GM12891 (cell line): ENCODE results near the gene ZNF136. TPM values are rescaled to one million over a fixed set of nuclear protein-coding genes. Genes with fewer than 3 reads are reported as not detected.

ENCODE experiments used
- DNase-seq: peaks from one replicate; pipeline ENCODE4 v3.0.0; 2011; ENCODE audit warnings: low spot score; ENCODE audit not compliant: insufficient read length
- FAIRE-seq: peaks from 2 replicates; lab custom pipeline; 2011; peaks lifted over from hg19 to GRCh38; lab: Jason Lieb, UNC
- PAX5 ChIP-seq: IDR thresholded peaks from 2 replicates; pipeline ENCODE4 v1.6.1; 2011; ENCODE audit warnings: low read length, moderate library complexity, mild to moderate bottlenecking; ENCODE audit not compliant: insufficient read depth, severe bottlenecking
- POLR2A ChIP-seq: IDR thresholded peaks from 2 replicates; pipeline ENCODE4 v1.6.1; 2011; ENCODE audit warnings: low read depth, low read length, control low read depth
- POLR2AphosphoS5 ChIP-seq: IDR thresholded peaks from 2 replicates; pipeline ENCODE4 v1.6.1; 2011; ENCODE audit warnings: low read depth, low read length, control low read depth
- POU2F2 ChIP-seq: IDR thresholded peaks from 2 replicates; pipeline ENCODE4 v1.6.1; 2011; ENCODE audit warnings: low read depth, mild to moderate bottlenecking, control low read depth, low read length, moderate library complexity
- SPI1 ChIP-seq: IDR thresholded peaks from 2 replicates; pipeline ENCODE4 v1.6.1; 2011; ENCODE audit warnings: low read depth, low read length, control low read depth
- TAF1 ChIP-seq: IDR thresholded peaks from 2 replicates; pipeline ENCODE4 v1.6.1; 2011; ENCODE audit warnings: low read depth, low read length, control low read depth
- polyA plus RNA-seq: library from polyadenylated mRNA; unstranded; fragments of >200 nt; gene quantifications from one replicate; pipeline ENCODE4 v1.2.1, GENCODE V29; 2012; ENCODE audit warnings: low read depth, missing spikeins, inconsistent platforms; ENCODE audit not compliant: missing spikeins

Gene ZNF136
- polyA plus RNA-seq = 3.1 TPM

DNA sequence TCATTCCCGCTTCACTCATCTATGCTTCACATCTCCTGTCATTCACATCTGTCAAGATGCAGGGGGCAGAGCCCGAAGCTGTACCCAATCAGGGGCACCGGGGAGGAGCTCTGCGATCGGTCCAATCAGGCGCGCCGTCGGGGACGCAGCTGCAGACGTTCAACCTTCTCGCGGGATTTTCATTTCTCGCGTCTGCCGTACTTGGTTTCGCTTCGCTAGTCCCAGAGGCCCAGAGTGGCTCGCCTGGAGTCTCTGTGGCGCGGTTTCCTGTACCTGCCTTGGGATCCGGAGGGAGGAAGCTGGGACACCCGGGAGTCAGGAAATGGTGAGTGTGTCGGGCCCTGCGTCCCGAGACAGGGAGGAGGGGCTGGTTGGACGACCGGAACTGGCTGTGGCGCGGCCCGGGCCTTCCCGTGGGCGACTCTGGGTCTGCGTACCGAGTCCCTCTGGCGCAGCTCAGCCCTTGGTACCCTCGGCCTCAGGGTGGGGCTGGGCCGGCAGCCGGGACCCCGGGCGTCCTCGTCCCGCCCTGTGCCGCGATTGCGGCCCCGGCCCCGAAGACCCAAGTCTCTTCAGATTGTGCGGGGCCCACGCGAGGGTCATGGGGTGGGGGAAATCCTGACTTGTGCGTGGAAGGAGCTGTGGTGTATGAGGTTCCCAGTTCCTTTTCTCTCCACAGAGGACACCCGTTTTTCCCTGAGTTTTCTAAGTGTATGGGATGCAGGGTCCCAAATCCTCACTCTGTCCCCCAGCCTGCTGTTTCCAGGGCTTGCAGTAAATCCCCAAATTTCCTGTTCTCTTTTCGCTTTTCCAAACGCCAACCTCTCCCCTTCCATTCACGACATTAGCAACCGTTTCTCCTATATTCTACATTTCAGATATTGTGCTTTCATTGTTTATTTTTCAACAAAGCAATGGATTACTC is at the start of gene ZNF136:
ZNF136 (plus strand) TSS at position 215 of the 925 bp plus-strand sequence; CDS start at position 323, 108 bp downstream.
- TF ChIP-seq TAF1 = peak; percentile 81; the same call in 1 of the 2 replicates
- peak; percentile 44 for TF ChIP-seq SPI1
- TF ChIP-seq POLR2A = peak; percentile 89
- TF ChIP-seq PAX5 = peak; percentile 98
- peak; percentile 91 for TF ChIP-seq POLR2AphosphoS5
- TF ChIP-seq POU2F2 = no peak
- peak; percentile 93 for FAIRE-seq
- DNase-seq = peak; percentile 96

DNA sequence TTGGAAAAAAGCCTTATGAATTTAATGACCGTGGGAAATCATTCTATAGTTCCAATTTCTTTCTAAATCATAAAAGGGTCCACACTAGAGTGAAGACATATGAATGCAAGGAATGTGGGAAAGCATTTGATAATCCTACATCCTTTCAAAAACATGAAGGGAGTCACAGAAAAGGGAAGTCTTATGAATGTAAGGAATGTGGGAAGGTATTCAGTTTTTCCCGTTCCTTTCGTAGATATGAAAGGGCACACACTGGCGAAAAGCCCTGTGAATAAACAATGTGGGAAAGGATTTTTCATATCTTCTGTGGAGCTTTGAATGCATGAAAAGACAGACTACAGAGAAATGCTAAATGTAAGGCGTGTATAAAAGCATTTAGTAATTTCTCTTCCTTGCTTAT is 49.8 kb upstream of the ZNF136 start:
- FAIRE-seq (no peak), DNase-seq (no peak)
- TF ChIP-seq TAF1 (no peak), POLR2A (no peak), PAX5 (no peak), SPI1 (no peak), POLR2AphosphoS5 (no peak), POU2F2 (no peak)

- TF ChIP-seq POU2F2 (no peak), SPI1 (no peak), POLR2A (no peak), PAX5 (no peak), TAF1 (no peak), POLR2AphosphoS5 (no peak)
- FAIRE-seq (no peak), DNase-seq (no peak)
These were observed 45.5 kb upstream of the ZNF136 start for GRCh38 chr19:12117201-12117970.

DNA sequence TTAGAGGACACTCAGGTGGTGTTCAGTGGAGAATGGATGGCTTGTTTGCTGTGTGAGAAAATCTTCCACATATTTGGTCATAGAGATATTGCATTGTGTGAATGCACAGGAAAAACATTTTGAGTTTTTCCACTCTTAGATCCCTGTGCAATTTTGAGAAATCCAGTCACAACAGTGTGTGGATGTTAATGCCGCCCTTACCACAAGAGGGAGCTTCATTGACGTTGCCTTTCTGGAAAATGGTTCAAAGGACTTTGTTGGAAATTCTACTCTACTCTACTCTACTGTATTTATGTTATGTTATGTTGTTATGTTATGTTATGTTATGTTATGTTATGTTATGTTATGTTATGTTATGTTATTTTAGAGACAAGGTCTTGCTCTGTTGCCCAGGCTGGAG is 36.2 kb upstream of the ZNF136 start:
- TF ChIP-seq POU2F2 = no peak
- FAIRE-seq = no peak

GRCh38 chr19:12133069-12133468 is 29.8 kb upstream of the ZNF136 start:
- TF ChIP-seq POU2F2 (no peak), SPI1 (no peak), POLR2A (no peak), PAX5 (no peak), TAF1 (no peak), POLR2AphosphoS5 (no peak)
- DNase-seq = no peak

More for the DNA sequence above, 36.2 kb upstream of the ZNF136 start:
- DNase-seq = no peak

GRCh38 chr19:12137221-12137940 is 25.5 kb upstream of the ZNF136 start:
- FAIRE-seq = peak; percentile 72
- no peak for TF ChIP-seq POLR2A
- no peak for TF ChIP-seq PAX5
- TF ChIP-seq SPI1 = no peak
- no peak for TF ChIP-seq TAF1
- no peak for TF ChIP-seq POLR2AphosphoS5
- no peak for TF ChIP-seq POU2F2
- DNase-seq = no peak

More at GRCh38 chr19:12133069-12133468, 29.8 kb upstream of the ZNF136 start:
- no peak for FAIRE-seq

- TF ChIP-seq SPI1 = no peak
- TF ChIP-seq POU2F2 = no peak
- TF ChIP-seq POLR2A = no peak
- TF ChIP-seq TAF1 = no peak
- TF ChIP-seq PAX5 = no peak
- no peak for TF ChIP-seq POLR2AphosphoS5
- DNase-seq = no peak
- FAIRE-seq = no peak
These were observed 23.6 kb upstream of the ZNF136 start for GRCh38 chr19:12139269-12139668.

- DNase-seq (peak; percentile 87), FAIRE-seq (peak; percentile 84)
- no peak for TF ChIP-seq PAX5
- no peak for TF ChIP-seq TAF1
- TF ChIP-seq POU2F2 = 0 out of 2 replicates have a peak, but pooled peaks have one; percentile 12
- TF ChIP-seq POLR2AphosphoS5 = 0 out of 2 replicates have a peak, but pooled peaks have one; percentile 41
- 0 out of 2 replicates have a peak, but pooled peaks have one; percentile 34 for TF ChIP-seq POLR2A
- TF ChIP-seq SPI1 = no peak
These were observed 22.9 kb upstream of the ZNF136 start, which contains the start of gene ZNF20 for GRCh38 chr19:12139885-12140544. Gene ZNF20, minus strand, starts transcription at chr19:12140350. Its CDS starts 168 bp downstream, at chr19:12140182.
